NCI-H748 treated with DMSO at 0.1 percent for 48 hours (cell line): ENCODE results near the gene KCTD16.
A peak's percentile ranks its signal among the peaks of the same experiment; 100 is the strongest.

ENCODE experiments used
- DNase-seq: peaks from one replicate; lab custom pipeline; 2025; lab: John Stamatoyannopoulos, UW

Gene KCTD16

DNA sequence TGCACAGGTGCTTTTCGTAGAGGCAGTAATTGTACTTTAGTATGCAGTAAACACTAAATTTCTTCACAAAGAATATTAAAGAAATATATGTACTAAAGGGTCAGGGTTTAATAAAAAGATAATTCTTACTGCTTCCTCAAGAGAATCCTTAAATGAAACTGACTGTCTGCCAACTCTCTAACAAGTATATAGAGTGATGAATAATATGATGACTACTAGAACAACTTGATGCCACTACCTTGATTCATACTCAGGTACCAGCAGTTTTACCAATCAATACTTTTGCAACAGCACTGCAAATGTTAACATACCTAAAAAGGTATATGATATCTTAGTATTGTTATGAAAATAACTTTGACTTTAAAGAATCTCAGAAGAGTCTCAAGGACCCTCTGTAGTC, 4.0 kb upstream of the KCTD16 start:
- no peak for DNase-seq

DNA sequence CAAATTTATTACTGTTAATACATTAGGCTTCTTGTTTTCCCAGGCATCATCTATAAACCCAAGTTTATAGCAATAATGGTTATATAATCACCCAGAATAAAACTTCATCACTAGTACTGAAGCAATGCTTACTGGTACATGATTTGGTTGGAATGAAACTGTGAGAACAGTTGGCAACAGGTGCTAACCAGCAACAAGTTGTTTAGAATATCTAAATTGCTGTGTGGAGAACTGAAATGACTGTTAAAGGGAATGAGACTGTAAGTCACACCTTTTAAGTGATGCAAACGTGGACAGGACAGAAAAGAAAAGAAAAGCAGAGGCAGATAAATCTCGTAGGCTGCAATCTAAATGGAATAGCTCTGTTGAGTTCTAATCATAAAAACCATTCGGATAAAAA, 2.7 kb upstream of the KCTD16 start:
- no peak for DNase-seq

DNA sequence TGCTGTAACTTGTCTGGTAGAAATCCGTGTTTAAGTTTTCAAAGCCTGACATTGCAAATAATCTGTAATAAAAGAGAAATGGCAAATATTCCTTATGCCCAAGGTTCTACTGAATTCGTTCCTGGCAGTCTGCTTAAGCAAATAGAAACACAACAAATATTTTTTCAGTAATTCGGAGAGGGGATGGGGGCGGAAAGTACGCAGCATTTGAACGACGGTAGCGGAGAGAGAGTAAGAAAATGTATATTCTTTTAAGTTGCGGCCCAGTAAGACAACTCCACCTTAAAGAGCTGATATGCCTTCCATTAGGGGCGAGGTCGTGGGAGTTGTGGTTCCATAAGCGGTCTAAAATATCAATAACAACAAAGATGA, 783 bp upstream of the KCTD16 start:
- DNase-seq, result no peak

DNA sequence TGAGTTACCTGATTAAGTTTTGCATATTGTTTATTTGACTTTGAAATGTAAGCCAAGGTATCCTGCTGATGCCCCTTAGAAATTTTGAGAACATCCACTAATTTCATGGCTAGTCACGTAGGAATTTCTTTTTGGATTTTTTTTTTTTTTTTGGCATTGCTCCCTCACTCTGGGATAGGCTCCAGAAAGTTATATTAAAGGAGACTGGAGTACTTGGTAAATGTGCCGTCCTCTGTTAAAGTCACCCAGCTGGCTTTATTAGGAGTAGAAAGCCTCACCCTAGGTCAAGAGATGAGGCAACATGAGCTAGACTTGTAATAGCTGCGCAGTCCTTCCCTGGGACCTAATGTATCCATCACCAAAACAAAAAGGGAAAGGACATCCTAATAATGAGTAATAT, 3.1 kb downstream of the KCTD16 start:
- DNase-seq, result no peak

DNA sequence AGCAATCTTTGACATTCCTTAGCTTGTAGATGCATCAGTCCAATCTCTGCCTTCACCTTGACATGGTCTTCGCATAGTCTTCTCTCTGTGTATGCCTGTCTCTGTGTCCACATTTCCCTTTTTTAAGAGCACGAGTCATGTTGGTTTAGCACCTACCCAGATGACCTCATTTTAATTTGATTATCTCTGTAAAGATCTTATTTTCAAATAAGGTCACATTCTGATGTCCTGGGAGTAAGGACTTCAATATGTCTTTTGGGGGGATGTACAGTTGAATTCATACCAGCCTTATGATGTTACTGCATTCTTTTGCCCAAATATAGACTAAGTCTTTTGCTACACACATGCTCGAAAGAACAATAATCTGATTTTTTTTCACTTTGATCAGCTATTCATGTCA, 6.9 kb downstream of the KCTD16 start:
- no peak for DNase-seq

DNA sequence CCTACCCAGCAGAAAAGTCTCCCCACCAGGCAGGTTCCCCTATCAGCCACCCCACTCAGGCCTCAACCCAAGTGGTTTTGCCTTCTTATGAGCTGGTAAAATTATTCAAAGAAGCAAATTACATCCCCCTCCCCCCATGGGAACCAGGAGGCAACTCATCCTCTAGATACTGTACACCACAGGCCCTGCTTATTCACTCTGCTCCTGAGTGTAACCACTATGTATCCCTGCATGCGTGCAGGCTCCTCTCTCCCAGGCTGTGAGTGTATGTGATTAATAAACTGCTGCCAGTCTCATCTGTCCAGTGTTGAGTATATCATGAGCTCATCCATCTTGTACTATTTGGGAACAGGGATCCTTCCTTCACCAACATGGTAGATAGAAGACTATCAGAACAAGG, 8.6 kb downstream of the KCTD16 start:
- no peak for DNase-seq

DNA sequence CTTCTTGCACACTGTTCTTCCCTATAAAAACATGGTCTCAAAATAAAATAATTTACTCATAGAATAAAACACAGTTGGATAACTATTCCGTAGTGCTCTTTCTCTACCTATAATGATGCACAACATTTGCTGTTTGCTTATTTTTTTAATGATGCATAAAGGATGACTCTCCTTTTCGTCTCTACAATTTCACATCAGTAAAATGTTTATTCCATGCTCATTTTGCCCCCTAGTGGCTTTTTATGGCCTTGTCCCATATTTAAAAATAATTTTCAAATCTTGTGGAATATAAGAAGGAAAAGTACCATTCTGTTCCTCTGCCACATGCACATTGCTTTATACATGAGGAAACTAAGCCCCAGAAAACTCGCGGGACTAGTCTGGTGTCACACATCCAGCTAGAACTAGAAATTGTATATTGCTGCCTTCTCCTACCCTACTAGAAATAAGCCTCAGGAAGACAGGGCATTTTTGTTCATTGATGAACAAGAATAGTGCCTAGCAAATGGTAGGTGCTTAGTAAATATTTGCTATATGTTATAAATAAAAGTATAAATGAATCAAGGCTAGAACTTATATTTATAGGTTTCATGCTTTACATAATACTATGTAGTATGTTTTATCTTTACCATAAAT, 12.7 kb downstream of the KCTD16 start:
- DNase-seq, result no peak

DNA sequence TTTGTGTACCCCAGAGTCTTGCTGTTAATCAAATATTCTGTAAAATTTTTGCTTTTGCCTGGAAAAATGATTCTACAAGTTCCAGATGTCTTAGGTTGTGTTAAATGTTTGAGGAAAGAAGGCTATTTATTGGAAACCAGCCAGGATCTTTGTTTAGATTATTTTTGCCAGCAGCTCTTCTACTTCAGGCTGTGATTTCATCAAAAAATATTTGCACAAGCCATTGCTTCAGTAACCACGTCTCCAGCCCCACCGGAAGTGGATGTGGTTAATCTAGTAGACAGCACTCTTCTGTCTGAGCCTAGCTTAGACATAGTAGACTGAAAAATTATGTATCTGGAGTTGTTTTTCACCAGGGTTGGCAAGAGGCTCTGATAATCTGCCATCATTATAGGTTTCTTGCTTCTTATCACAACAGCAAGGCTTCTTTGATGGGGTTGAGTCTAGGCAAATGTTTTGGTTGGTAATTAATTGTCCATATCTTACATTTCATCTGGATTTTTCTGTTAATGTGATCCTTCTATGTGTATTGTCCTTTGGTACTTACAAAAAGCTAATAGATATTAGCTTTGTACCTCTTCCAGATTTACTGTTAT, 17.1 kb downstream of the KCTD16 start:
- peak; percentile 63 for DNase-seq

DNA sequence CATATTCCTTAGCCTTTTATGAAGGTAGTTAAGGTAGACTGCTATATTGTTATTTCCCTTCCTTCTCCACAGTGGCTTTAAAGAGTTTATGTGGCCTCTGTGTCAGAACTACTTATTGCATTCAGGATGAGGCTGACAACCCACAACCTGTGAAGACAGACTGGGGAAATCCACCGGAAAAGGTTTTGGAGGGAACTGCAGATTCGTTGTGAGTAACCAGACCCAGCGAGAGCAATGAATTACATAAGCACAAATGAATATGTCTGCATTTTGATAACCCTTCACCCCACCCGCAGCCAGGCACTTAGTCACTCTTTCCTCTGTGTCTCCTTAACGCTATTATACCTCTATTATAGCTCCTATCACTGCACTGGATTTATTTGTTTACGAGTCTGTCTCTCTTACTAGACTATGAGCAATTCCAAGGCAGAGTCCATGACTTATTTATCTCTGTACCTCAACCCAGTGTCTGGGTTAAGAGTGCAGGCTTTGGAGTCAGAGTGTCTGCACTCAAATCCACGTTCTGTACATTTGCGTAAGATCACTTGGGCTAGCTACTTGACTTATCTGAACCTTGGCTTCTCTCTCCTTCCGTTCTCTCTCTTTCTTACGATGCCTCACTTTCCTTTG, 19.2 kb downstream of the KCTD16 start:
- no peak for DNase-seq

DNA sequence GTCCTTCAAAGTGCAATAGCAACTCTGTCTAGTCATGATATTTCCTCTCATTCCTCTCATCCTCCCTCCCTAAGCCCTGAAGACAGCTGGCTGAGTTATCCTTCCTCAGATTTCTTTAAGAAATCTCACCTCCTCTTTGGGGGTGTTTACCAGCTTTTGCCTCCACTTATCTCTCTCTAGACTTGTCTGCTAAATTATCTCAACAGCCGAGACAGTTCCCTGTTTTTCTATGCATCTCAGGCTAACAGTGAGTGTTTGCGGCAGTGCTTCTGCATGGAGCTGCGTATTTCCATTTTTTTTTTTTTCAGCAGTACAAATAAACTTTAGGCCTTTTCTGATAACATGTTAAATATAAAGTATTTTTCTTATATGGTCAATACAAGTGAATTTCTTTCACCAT, 20.9 kb downstream of the KCTD16 start:
- no peak for DNase-seq

DNA sequence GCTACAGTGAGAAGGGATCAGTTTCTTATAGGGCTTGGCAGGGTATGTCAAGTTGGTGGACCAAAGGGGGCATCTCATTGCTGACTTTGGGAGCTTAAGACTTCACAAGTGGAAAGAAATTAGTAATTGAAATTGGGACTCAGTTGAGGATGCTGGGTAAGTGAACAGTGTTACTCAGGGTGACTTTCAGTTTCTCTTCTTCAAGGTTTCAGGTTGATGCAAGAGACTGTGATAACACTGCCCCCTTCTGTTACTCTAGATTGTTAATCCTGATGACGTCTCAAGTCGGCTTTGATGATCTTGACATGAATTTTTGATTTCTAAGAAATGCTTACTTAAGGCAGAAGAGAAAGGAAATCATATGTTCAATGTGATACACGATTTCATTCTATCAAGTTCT, 21.3 kb downstream of the KCTD16 start:
- peak; percentile 36 for DNase-seq

DNA sequence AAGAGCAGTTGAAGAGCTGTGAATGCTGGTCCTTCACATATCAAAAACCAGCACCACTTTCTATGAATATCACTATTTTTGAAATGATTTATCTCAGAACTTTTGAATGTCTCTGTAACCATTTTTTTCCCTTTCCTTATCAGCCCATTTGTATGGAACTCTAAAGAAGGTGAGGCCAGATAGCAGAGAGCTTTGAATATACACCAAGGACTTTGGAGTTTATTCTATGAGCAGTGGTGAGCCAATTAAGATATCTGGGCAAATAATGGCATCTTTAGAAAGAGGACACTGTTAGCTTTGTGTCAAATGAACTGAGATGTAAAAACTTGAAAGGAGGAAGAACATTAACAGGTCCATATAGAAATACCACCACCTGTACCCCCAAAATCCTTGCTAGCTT, 22.0 kb downstream of the KCTD16 start:
- DNase-seq, result no peak

DNA sequence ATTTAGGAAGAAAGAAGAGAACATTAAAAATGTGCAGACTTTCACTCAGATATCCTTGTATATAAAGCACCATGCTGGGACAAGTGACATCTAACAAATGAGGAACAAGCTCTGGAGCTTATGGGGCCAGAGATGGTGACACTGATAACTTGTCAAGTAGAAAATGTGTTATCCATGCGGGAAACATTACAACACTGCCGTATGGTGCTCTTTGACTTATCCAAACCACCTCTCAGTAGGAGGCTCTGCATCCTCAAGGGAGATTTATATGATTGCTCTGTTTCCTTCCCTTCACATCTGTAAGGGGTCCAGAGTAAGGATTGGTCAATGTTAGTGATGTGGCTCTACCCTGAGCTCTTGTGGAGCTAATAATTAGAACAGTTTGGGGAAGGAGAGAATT, 23.5 kb downstream of the KCTD16 start:
- no peak for DNase-seq

DNA sequence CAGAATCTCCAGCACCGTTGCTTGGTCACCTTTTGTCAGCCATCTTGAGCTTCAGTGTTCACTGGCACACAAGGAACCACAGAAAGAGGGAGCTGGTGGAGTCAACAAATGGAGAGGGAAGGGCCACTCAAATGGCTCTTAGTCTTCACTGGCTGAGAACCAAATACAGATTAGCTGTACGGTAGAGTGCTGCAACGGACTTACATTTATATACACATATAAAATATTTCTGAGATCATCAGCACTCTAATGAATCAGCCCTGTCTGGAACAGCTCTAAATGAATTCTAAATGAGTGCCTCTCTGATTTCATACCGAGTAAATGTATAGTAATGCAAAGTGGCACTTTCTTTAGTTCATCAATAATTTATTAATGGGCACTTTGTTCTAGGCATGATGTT, 24.8 kb downstream of the KCTD16 start:
- DNase-seq, result no peak

DNA sequence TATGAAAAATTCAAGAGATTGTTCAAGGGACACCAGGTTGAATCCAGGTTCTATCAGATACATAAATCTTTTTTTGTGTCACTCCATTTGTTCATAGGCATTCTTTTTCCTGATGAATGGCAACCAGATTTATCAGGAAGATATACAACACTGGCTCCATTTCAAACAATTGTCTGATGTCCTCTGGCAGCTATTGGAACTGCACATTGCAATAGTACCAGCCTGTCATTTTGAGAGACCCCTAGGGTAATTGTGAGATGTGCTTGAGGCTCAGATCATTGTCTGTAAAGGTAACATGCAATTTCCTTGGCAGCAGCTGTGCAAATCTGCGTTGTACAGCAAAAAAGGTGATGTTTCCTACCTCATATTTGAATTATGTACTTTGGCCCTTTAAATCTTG, 25.9 kb downstream of the KCTD16 start:
- no peak for DNase-seq

DNA sequence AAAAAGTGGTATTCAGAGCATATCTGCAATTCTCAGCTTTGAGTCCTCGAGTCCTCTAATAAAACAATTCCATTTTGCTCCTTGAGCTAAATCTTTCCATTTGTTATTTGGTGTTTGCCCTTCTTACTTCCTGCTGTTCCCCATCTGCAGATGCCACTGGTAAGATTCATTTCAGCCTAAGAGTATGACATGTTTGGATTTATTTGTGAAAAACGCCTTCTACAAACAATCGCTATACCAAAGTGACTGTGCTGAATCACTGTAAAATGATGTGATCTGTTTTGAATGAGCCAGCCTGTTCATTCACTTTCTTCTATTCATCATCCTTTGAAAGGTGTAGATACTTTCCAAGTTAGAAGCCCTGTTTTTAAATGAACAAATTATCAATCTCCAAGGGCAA, 27.7 kb downstream of the KCTD16 start:
- DNase-seq, result no peak

DNA sequence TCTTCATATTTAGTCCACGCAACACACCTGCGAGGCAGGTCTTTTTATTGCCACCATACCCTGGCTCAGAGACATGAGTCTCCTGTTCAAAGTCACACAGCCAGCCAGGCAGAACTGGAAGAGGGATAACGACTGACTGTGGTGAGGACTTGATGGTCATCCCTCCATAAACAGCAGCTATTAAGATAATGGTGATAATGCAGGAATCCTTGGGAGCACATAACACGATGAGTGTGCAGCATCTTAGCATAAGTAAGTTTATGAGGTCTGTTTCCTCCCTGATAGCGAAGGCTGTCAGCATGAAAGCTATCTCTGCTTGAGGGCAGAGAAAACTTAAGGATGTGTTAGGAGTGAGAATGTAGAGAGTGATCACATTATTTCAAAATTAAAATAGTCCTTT, 30.9 kb downstream of the KCTD16 start:
- DNase-seq, result no peak

DNA sequence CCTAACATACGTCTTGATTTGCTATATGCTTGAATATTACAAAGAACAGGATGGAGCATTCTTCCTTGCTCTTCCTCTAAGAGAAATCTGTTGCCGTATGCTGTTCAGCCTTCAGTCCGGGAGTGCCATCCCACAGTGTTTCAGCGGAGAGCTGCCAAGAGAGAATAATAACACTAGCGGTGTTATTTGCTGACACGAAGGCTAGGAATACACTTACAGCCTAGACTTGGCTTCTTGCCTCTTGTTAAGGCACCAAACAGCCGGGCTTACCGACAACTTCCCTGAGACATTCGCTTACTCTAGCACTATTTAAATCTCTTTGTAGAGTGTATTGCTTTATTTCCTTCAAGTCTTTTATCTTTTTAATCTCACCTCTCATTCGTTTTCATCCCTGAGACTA, 31.4 kb downstream of the KCTD16 start:
- no peak for DNase-seq

DNA sequence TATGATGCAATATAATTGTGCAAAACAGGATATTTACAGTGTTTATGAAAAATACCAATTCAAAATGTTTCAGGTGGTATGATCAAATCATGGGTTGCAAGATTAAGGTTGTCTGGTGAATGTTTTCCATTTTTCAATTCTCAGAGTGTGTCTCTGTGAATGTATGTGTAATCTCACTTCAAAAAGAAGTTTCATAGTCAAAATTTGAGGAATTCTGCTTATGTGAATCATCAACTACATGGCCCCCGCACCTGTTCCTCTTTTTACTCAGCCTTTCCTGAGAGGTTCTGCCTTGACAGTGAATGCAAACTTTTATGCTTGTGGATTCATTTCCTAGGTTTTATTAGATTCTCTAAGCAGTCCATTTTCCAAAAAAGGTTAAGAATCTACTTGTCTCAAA, 32.1 kb downstream of the KCTD16 start:
- DNase-seq, result no peak

DNA sequence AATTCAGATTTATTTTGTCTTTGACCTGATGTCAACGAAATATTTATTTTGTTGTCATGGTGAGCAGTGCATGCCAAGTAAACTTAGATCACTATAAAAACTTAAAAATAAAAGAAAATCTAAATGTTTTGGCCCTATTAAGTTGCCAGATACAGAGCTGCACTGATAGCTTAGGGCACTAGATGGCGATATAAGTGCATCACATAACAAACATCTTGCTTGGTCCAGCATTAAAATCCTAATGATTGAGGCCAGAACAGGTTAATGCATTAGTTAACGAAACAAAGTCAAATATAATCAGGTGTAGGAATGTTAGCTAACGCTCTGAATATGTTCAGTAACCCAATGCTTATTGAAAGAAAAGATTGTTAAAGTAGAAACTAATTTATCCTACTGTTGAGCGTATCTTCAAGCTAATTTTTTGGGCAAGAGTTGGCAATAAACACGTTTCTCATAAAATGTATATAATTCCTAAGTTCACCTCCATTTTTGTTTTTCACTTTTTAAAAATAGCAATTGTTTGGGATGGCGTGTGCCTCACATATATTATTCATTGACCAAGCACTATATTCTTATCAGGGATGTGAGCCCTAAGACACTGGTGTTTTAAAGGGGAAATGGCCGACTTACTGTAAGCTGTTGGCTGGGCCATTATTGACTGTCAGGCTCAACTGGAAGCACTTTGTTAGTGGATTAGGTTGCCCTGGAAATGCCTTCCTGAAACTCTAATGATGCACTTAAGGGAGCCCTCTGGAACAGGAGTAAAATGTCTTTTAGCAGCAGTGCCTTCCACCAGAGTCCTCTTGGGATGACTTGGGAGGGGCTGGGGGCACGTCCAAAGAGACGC, 33.3 kb downstream of the KCTD16 start:
- peak; percentile 76 for DNase-seq

DNA sequence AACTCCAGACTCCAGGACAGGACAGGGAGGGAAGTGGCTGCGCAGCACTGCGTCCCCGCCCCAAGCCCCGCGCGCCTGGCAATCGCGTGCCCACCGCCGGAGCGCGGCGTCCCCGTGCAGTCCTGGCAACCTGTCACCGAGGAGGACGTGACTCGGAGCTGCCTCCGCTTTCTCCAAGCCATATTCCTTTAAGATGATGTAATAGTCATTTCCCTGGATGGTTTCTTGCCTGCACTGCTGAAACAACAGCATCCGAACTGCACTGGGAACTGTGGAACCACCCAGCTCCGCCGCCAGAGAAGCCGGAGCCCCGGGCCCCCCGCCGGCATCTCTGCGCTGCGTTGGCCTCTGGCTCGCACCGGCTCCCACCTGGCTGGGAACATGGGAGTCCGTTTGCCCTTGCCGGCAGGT, 34.5 kb downstream of the KCTD16 start:
- DNase-seq, result peak; percentile 54

DNA sequence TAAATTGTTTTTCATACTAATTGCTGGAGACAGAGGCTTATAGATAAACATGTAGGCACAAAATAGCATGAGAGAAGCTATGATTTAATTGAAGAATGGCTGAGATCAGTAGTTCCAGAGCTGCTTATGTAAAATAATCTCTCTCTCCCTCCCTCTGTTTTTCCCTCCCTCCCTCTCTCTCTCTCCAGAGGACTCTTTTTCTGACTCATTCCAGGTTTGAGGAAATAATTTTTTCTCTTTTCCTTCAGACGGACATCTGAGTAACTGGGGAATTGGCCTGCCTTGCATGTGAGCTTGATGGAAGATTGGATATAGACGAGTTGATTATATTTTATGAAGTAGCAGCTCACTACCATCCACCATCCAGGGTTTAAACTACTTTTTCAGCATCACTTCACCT, 35.5 kb downstream of the KCTD16 start:
- no peak for DNase-seq

DNA sequence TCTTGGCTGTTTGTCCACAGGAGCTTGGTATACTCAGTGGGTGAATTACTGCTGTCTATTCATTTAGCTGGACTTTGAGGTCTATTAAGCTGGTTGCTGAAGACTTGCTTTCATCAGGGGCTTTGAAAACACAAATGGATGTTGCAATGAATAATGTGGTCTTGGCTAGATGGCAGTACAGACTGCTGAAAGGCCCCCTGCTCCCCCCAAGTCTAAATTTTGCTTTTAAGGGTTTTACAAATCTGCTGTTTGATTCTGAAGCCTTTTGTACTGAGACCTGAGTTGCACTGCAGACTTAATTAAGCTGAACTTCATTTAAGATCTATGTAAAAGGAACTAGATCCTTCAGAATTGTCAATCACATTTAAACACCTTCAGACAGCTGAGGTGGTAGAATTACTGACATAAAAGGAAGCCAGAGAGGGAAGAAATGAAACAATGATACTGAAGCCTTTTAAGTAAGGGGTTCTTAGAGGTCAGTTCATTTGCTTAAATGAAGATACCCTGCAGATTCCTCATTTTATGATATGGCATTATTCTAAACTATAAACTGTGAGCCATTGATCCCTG, 37.3 kb downstream of the KCTD16 start:
- peak; percentile 59 for DNase-seq
